GM23338 (cell line): Measurements from ENCODE around the gene HS6ST3. TPM values are rescaled to one million over a fixed set of nuclear protein-coding genes. Genes with fewer than 3 reads are reported as not detected.

Experiments
- ATAC-seq: fragments of 200-7000 bp; cut with Tn5 transposase; 3 replicates; pipeline ENCODE4 v1.9.1; 2020
- DNase-seq: peaks from one replicate; pipeline ENCODE4 v3.0.0-alpha.2; 2015; ENCODE audit warnings: low spot score
- H2AFZ ChIP-seq: fragments of 200-600 bp; sonication (generic); 2 replicates; pipeline ENCODE4 v1.8.0; 2016; ENCODE audit warnings: antibody characterized with exemption, mild to moderate bottlenecking, moderate library complexity
- H3F3A ChIP-seq: fragments of 200-600 bp; sonication (generic); replicated peaks from 2 replicates; pipeline ENCODE4 v1.8.0; 2017; ENCODE audit warnings: antibody characterized with exemption, mixed run types, low read depth
- H3K27ac ChIP-seq: fragments of 200-600 bp; sonication (generic); 2 replicates; pipeline ENCODE4 v1.6.1; 2016; ENCODE audit warnings: low read depth
- H3K27me3 ChIP-seq: fragments of 200-600 bp; sonication (generic); 2 replicates; pipeline ENCODE4 v1.8.0; 2016; ENCODE audit warnings: mild to moderate bottlenecking, mixed run types, moderate library complexity; ENCODE audit not compliant: insufficient read depth
- H3K36me3 ChIP-seq: fragments of 200-600 bp; sonication (generic); 2 replicates; pipeline ENCODE4 v1.8.0; 2016; ENCODE audit warnings: mild to moderate bottlenecking; ENCODE audit not compliant: insufficient read depth
- H3K4me1 ChIP-seq: fragments of 200-600 bp; sonication (generic); 2 replicates; pipeline ENCODE4 v1.8.0; 2016; ENCODE audit warnings: mild to moderate bottlenecking, moderate library complexity; ENCODE audit not compliant: insufficient read depth
- H3K4me2 ChIP-seq: fragments of 200-600 bp; sonication (generic); 2 replicates; pipeline ENCODE4 v1.7.1; 2017; ENCODE audit warnings: mixed run types
- H3K4me3 ChIP-seq: fragments of 200-600 bp; sonication (generic); 2 replicates; pipeline ENCODE4 v1.6.1; 2016; ENCODE audit warnings: mixed run types
- H3K79me2 ChIP-seq: fragments of 200-600 bp; sonication (generic); replicated peaks from 2 replicates; pipeline ENCODE4 v1.8.0; 2017; ENCODE audit warnings: mild to moderate bottlenecking; ENCODE audit not compliant: insufficient read depth
- H3K9me2 ChIP-seq: fragments of 200-600 bp; sonication (generic); 2 replicates; pipeline ENCODE4 v1.8.0; 2017; ENCODE audit not compliant: insufficient read depth
- H4K20me1 ChIP-seq: fragments of 200-600 bp; sonication (generic); replicated peaks from 2 replicates; pipeline ENCODE4 v1.8.0; 2017; ENCODE audit warnings: mild to moderate bottlenecking; ENCODE audit not compliant: insufficient read depth
- H3K27ac Mint-ChIP-seq: 2 replicates; pipeline ENCODE4 v1.8.0; 2020; ENCODE audit warnings: inconsistent platforms, mild to moderate bottlenecking, moderate library complexity, mixed read lengths
- H3K27me3 Mint-ChIP-seq: 3 replicates; pipeline ENCODE4 v1.8.0; 2022; ENCODE audit warnings: low read depth, mild to moderate bottlenecking, moderate library complexity, mixed read lengths, inconsistent platforms; ENCODE audit not compliant: insufficient read depth, poor library complexity
- H3K36me3 Mint-ChIP-seq: 3 replicates; pipeline ENCODE4 v1.8.0; 2021; ENCODE audit warnings: low read depth, mild to moderate bottlenecking, inconsistent platforms, moderate library complexity, mixed read lengths
- H3K4me1 Mint-ChIP-seq: 3 replicates; pipeline ENCODE4 v1.8.0; 2020; ENCODE audit warnings: mild to moderate bottlenecking, inconsistent platforms, mixed read lengths
- H3K4me3 Mint-ChIP-seq: 3 replicates; pipeline ENCODE4 v1.8.0; 2021; ENCODE audit warnings: moderate library complexity, mild to moderate bottlenecking, inconsistent platforms, mixed read lengths
- H3K9me3 Mint-ChIP-seq: 3 replicates; pipeline ENCODE4 v1.8.0; 2020; ENCODE audit warnings: moderate library complexity, mild to moderate bottlenecking, inconsistent platforms, mixed read lengths
- EZH2 ChIP-seq: fragments of 200-600 bp; sonication (generic); IDR thresholded peaks from one replicate; pipeline ENCODE4 v1.8.0; 2017; ENCODE audit warnings: antibody characterized with exemption, mild to moderate bottlenecking, low read depth; ENCODE audit not compliant: unreplicated experiment
- EZH2phosphoT487 ChIP-seq: fragments of 200-600 bp; sonication (generic); IDR thresholded peaks from one replicate; pipeline ENCODE4 v1.8.1; 2018; ENCODE audit warnings: antibody characterized with exemption; ENCODE audit not compliant: unreplicated experiment
- JUNB ChIP-seq: IDR thresholded peaks from one replicate; pipeline ENCODE4 v1.6.1; 2016; ENCODE audit warnings: antibody characterized with exemption; ENCODE audit not compliant: unreplicated experiment
- NANOG ChIP-seq: IDR thresholded peaks from 2 replicates; pipeline ENCODE4 v1.6.1; 2016; ENCODE audit warnings: antibody characterized with exemption, borderline replicate concordance
- POLR2AphosphoS5 ChIP-seq: IDR thresholded peaks from 2 replicates; pipeline ENCODE4 v1.6.1; 2016; ENCODE audit warnings: antibody characterized with exemption, low read depth
- REST ChIP-seq: IDR thresholded peaks from one replicate; pipeline ENCODE4 v1.6.1; 2018; ENCODE audit warnings: antibody characterized with exemption; ENCODE audit not compliant: unreplicated experiment
- STAT1 ChIP-seq: IDR thresholded peaks from one replicate; pipeline ENCODE4 v1.6.1; 2016; ENCODE audit warnings: antibody characterized with exemption; ENCODE audit not compliant: unreplicated experiment
- ZNF331 ChIP-seq: fragments of 250-450 bp; sonication (Bioruptor Pico); IDR thresholded peaks from 2 replicates; pipeline ENCODE4 v1.5.0; 2020; ENCODE audit warnings: low read depth, mild to moderate bottlenecking, moderate library complexity
- ZNF462 ChIP-seq: fragments of 250-450 bp; sonication (Bioruptor Pico); IDR thresholded peaks from 2 replicates; pipeline ENCODE4 v1.5.0; 2020; ENCODE audit warnings: mild to moderate bottlenecking, moderate library complexity
- polyA plus RNA-seq: library from polyadenylated mRNA; unstranded; fragments of >200 nt; fragmentation: Nextera tagmentation; extraction: Ambion mirVana; gene quantifications from 2 replicates; pipeline ENCODE4 v1.2.1, GENCODE V29; 2016
- total RNA-seq: library from RNA; depleted of rRNA; stranded (reverse); fragments of >200 nt; shearing (Covaris generic); gene quantifications from 2 replicates; pipeline ENCODE4 v1.2.3, GENCODE V29; 2014

The HS6ST3 gene
- total and polyA plus RNA-seq, 2 experiments from 2014 or later = 0.52 to 0.80 TPM

DNA sequence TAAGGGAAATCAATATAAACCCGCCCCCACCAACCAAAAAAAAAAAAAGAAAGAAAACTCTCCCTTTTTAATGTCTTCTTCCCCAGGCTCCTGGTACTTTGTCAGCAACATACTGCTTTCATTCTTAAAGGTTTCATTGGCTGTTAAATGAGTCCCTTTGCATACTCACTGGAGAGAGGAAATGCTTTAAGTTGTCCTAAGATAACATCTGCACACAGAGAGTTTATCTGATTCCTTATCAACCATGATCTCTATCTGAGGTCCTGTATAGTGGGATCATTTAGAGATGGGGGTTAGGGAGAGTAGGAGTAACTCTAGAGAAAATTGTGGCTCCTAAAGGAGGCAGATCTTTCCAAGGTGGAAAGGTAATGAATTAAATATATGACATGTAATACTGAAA lies 747.9 kb downstream of the HS6ST3 start (continued):
- TF ChIP-seq ZNF462 (CRISPR knock-in tag) = no peak
- no peak for TF ChIP-seq EZH2phosphoT487
- TF ChIP-seq EZH2 = no peak
- TF ChIP-seq JUNB = no peak
- no peak for TF ChIP-seq ZNF331 (CRISPR knock-in tag)
- no peak for TF ChIP-seq POLR2AphosphoS5
- TF ChIP-seq STAT1 = no peak

- no peaks in the 10 kb centered on the region for H3K27me3 ChIP-seq
- H2AFZ ChIP-seq = no peak overlapping the region
- H3K4me2 ChIP-seq = no peak overlapping the region
- no peak overlapping the region for H3K27ac ChIP-seq
- no peaks in the 10 kb centered on the region for H3K36me3 ChIP-seq
- Mint-ChIP-seq H3K9me3 (no peaks in the 10 kb centered on the region), H3K27me3 (no peaks in the 10 kb centered on the region), H3K27ac (no peak overlapping the region), H3K4me3 (no peak overlapping the region), H3K36me3 (no peaks in the 10 kb centered on the region), H3K4me1 (no peaks in the 10 kb centered on the region)
- H3K79me2 ChIP-seq = no peaks in the 10 kb centered on the region
- H3K4me3 ChIP-seq = no peak overlapping the region
- H3F3A ChIP-seq = no peaks in the 10 kb centered on the region
- DNase-seq = no peak
- no peaks in the 10 kb centered on the region for H4K20me1 ChIP-seq
- peaks cover 11% of the 10 kb centered on the region for H3K9me2 ChIP-seq
- ATAC-seq = no peak
- H3K4me1 ChIP-seq = no peaks in the 10 kb centered on the region
- TF ChIP-seq NANOG (no peak), JUNB (no peak), STAT1 (no peak), ZNF331 (CRISPR knock-in tag) (no peak), REST (no peak)
Measured at GRCh38 chr13:96844195-96844594, 754.3 kb downstream of the HS6ST3 start.
